22Rv1 (cell line): ENCODE measurements around the gene SKIC2.

Experiments
- ZFX ChIP-seq: fragments of 450-650 bp; IDR thresholded peaks from 2 replicates; pipeline ENCODE4 v1.6.1; 2017; ENCODE audit warnings: antibody characterized with exemption, borderline replicate concordance
- TF ChIP-seq, protein P1 (sequence below): fragments of 450-650 bp; IDR thresholded peaks from 2 replicates; pipeline ENCODE4 v1.5.1; 2017; ENCODE audit warnings: mild to moderate bottlenecking

DNA sequence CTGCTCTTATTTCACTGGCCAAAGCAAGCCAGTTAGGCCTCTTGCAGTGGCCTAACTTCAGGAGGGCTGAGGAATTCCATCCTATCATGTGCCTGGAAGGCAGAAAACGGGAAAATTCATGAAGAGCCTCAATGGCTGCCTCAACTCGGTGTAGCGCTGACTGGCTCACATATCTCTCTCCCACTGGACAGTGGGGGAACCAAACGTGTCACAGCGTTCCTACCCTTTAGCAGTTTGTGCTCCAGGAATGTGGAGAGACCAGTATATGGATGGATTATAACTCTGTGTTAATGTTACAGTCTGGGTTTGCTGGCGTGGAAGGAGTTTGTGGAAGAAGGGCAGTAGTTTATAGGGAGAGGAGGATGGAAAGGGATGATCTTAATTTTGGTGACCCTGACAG lies 43.2 kb upstream of the SKIC2 start:
- TF ChIP-seq, protein P1, sequence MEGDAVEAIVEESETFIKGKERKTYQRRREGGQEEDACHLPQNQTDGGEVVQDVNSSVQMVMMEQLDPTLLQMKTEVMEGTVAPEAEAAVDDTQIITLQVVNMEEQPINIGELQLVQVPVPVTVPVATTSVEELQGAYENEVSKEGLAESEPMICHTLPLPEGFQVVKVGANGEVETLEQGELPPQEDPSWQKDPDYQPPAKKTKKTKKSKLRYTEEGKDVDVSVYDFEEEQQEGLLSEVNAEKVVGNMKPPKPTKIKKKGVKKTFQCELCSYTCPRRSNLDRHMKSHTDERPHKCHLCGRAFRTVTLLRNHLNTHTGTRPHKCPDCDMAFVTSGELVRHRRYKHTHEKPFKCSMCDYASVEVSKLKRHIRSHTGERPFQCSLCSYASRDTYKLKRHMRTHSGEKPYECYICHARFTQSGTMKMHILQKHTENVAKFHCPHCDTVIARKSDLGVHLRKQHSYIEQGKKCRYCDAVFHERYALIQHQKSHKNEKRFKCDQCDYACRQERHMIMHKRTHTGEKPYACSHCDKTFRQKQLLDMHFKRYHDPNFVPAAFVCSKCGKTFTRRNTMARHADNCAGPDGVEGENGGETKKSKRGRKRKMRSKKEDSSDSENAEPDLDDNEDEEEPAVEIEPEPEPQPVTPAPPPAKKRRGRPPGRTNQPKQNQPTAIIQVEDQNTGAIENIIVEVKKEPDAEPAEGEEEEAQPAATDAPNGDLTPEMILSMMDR, result no peak
- no peak for TF ChIP-seq ZFX
